GM23248 (cell line): ENCODE data around the gene CCDC86. TPM values are rescaled to one million over a fixed set of nuclear protein-coding genes. Genes with fewer than 3 reads are reported as not detected.

Experiments
- DNase-seq: peaks from one replicate; pipeline ENCODE4 v3.0.0-alpha.2; 2015
- H2AFZ ChIP-seq: fragments of 200-600 bp; sonication (generic); 2 replicates; pipeline ENCODE4 v1.6.1; 2016; ENCODE audit warnings: antibody characterized with exemption
- H3F3A ChIP-seq: fragments of 200-600 bp; sonication (generic); 2 replicates; pipeline ENCODE4 v1.6.1; 2016; ENCODE audit warnings: mild to moderate bottlenecking, antibody characterized with exemption, mixed run types; ENCODE audit not compliant: insufficient read depth
- H3K27ac ChIP-seq: fragments of 200-600 bp; sonication (generic); 2 replicates; pipeline ENCODE4 v1.5.1; 2016; ENCODE audit warnings: mild to moderate bottlenecking
- H3K27me3 ChIP-seq: fragments of 200-600 bp; sonication (generic); replicated peaks from 2 replicates; pipeline ENCODE4 v1.6.1; 2016; ENCODE audit warnings: mild to moderate bottlenecking; ENCODE audit not compliant: insufficient read depth
- H3K36me3 ChIP-seq: fragments of 200-600 bp; sonication (generic); 2 replicates; pipeline ENCODE4 v1.6.1; 2016; ENCODE audit warnings: low read depth, mild to moderate bottlenecking
- H3K4me1 ChIP-seq: fragments of 200-600 bp; sonication (generic); 2 replicates; pipeline ENCODE4 v1.6.1; 2016; ENCODE audit warnings: mild to moderate bottlenecking; ENCODE audit not compliant: insufficient read depth
- H3K4me2 ChIP-seq: fragments of 200-600 bp; sonication (generic); one replicate; pipeline ENCODE4 v1.6.1; 2016; ENCODE audit warnings: mild to moderate bottlenecking; ENCODE audit not compliant: unreplicated experiment
- H3K4me3 ChIP-seq: fragments of 200-600 bp; sonication (generic); 2 replicates; pipeline ENCODE4 v1.5.1; 2016; ENCODE audit warnings: mild to moderate bottlenecking
- H3K79me2 ChIP-seq: fragments of 200-600 bp; sonication (generic); 2 replicates; pipeline ENCODE4 v1.6.1; 2016; ENCODE audit warnings: mild to moderate bottlenecking; ENCODE audit not compliant: insufficient read depth
- H3K9ac ChIP-seq: fragments of 200-600 bp; sonication (generic); 2 replicates; pipeline ENCODE4 v1.6.1; 2016; ENCODE audit warnings: mild to moderate bottlenecking
- H3K9me2 ChIP-seq: fragments of 200-600 bp; sonication (generic); 2 replicates; pipeline ENCODE4 v1.6.1; 2016; ENCODE audit warnings: mixed run types, mild to moderate bottlenecking, moderate library complexity; ENCODE audit not compliant: insufficient read depth
- H3K9me3 ChIP-seq: fragments of 200-600 bp; sonication (generic); one replicate; pipeline ENCODE4 v1.6.1; 2017; ENCODE audit warnings: low read depth
- H4K20me1 ChIP-seq: fragments of 200-600 bp; sonication (generic); 2 replicates; pipeline ENCODE4 v1.6.0; 2016; ENCODE audit not compliant: insufficient read depth
- EZH2 ChIP-seq: fragments of 200-600 bp; sonication (generic); IDR thresholded peaks from 2 replicates; pipeline ENCODE4 v1.6.1; 2018; ENCODE audit warnings: antibody characterized with exemption, mild to moderate bottlenecking; ENCODE audit not compliant: insufficient read depth, poor library complexity, severe bottlenecking
- EZH2phosphoT487 ChIP-seq: fragments of 200-600 bp; sonication (generic); IDR thresholded peaks from 2 replicates; pipeline ENCODE4 v1.6.1; 2018; ENCODE audit warnings: antibody characterized with exemption, moderate library complexity, mild to moderate bottlenecking, low read depth; ENCODE audit not compliant: insufficient read depth
- WGBS, 2 experiments: methylation state at CpG; one replicate each; pipeline ENCODE4 v1.1.6; 2015 to 2017; ENCODE audit warnings: low lambda C conversion rate in 2 of 2, low coverage in 1 of 2; ENCODE audit errors: missing lambda C conversion rate in 2 of 2; 5-methylcytosine and 5-hydroxymethylcytosine counted together
- in situ Hi-C: fragments of 300-500 bp; cut with MboI; formaldehyde crosslinking; loops from 2 replicates; pipeline ENCODE4 v1.15.0; 2020
- polyA plus RNA-seq: library from polyadenylated mRNA; unstranded; fragments of >200 nt; fragmentation: Nextera tagmentation; extraction: Ambion mirVana; gene quantifications from 2 replicates; pipeline ENCODE4 v1.2.1, GENCODE V29; 2016
- total RNA-seq: library from RNA; depleted of rRNA; stranded (reverse); fragments of >200 nt; shearing (Covaris generic); gene quantifications from 2 replicates; pipeline ENCODE4 v1.2.3, GENCODE V29; 2014

The CCDC86 gene
- total and polyA plus RNA-seq, 2 experiments from 2014 or later: 10.7 to 37.6 TPM

DNA sequence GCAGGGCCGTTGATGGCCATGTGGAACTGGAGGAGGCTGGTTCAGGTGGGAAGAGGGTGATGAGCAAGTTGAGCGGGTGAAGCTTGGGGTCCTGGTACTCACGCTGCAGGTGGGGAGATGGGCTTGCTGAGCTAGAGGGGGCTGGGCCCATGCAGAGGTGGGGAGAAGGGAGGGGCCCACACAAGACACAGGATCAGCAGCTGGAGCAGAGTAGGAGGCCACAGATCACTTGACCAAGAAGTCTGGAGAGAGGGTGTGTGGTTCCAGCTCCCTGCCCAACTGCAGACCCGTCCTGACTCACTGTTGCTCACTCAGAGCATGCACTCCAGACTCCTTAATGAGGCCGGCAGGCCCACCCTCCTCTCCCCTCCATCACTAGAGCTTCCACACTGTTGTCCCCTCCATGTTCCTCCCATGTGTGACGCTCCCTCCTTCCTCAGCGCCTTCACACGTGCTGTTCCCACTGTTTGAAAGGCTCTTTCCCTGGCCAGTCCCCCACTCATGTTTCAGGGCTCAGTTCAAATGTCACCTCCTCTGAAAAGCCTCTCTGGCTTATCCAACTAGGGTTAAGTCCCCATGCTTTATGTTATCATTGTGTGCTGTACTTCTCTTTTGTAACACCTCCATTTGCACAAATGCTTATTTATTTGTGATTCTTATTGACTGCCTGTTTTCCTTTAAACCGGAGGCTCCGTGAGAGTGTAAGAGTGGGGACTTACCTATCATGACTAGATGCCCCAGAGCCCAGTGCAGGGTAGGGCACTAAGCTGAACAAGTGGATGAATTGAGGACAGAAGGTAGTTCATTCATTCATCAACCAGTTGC, 2.3 kb downstream of the CCDC86 start:
- Histone ChIP-seq H3K9me2 (no peaks in the 10 kb centered on the region), H3K79me2 (peaks cover 53% of the 10 kb centered on the region), H3K27ac (no peak overlapping the region), H3K4me3 (peak overlapping the region; percentile 87), H2AFZ (no peak overlapping the region), H3K9ac (peak overlapping the region; percentile 88), H3K4me1 (peaks cover 35% of the 10 kb centered on the region), H3K9me3 (no peaks in the 10 kb centered on the region), H3K36me3 (no peaks in the 10 kb centered on the region), H3F3A (peaks cover 6% of the 10 kb centered on the region; the same call in 1 of the 2 replicates), H4K20me1 (no peaks in the 10 kb centered on the region), H3K4me2 (peak overlapping the region; percentile 100), H3K27me3 (no peaks in the 10 kb centered on the region)
- DNase-seq: peak; percentile 70
- WGBS, 2 experiments: 56 to 60% methylated on average over 10 of the region's 10 CpGs
- in situ Hi-C loops: no loop called here
- TF ChIP-seq EZH2phosphoT487: no peak
- TF ChIP-seq EZH2: no peak

- 0 out of 2 replicates have a peak overlapping the region, but pooled peaks have one; percentile 88 for H3K9ac ChIP-seq
- H3K27ac ChIP-seq: no peak overlapping the region
- TF ChIP-seq EZH2phosphoT487 (no peak), EZH2 (no peak)
- no peak for DNase-seq
- peaks cover 6% of the 10 kb centered on the region; the same call in 1 of the 2 replicates for H3F3A ChIP-seq
- no peaks in the 10 kb centered on the region for H3K9me2 ChIP-seq
- peaks cover 53% of the 10 kb centered on the region for H3K79me2 ChIP-seq
- H3K27me3 ChIP-seq: no peaks in the 10 kb centered on the region
- H4K20me1 ChIP-seq: no peaks in the 10 kb centered on the region
- in situ Hi-C loops: no loop called here
- peak overlapping the region; percentile 87; the same call in 1 of the 2 replicates for H3K4me3 ChIP-seq
- H3K9me3 ChIP-seq: no peaks in the 10 kb centered on the region
- H3K4me1 ChIP-seq: peaks cover 35% of the 10 kb centered on the region
- WGBS, 2 experiments: 31 to 40% methylated on average over 4 of the region's 4 CpGs
- H2AFZ ChIP-seq: no peak overlapping the region
- H3K36me3 ChIP-seq: no peaks in the 10 kb centered on the region
- H3K4me2 ChIP-seq: peak overlapping the region; percentile 61
Observed at GRCh38 chr11:60844870-60845221, 2.9 kb downstream of the CCDC86 start.

DNA sequence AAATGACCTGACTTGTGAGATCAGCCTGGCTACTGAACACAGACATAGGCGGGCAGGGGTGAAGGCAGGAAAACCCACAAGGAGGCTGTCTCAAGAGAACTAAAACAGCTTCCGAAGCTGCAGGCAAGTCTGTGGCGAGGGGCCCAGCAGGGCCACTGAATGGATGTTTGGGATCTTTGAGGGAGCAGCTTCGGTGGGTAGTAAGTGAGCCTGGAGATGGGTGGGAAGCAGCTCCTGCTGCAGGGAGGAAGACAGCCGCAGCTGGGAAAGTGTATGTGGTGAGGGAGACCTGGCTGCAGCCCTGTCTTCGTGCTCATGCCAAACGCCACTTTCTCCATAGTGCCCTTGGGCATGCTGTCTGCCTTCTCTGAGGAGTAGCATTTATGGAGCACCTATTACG, 3.4 kb downstream of the CCDC86 start:
- no peaks in the 10 kb centered on the region for H3K36me3 ChIP-seq
- TF ChIP-seq EZH2 (no peak), EZH2phosphoT487 (no peak)
- 0 out of 2 replicates have a peak overlapping the region, but pooled peaks have one; percentile 88 for H3K9ac ChIP-seq
- H3K4me1 ChIP-seq: peaks cover 33% of the 10 kb centered on the region
- in situ Hi-C loops: no loop called here
- H3K27me3 ChIP-seq: no peaks in the 10 kb centered on the region
- H3K27ac ChIP-seq: no peak overlapping the region
- 82 to 83% methylated on average over 8 of the region's 8 CpGs for WGBS, 2 experiments
- H4K20me1 ChIP-seq: no peaks in the 10 kb centered on the region
- H3F3A ChIP-seq: peaks cover 6% of the 10 kb centered on the region; the same call in 1 of the 2 replicates
- H3K9me2 ChIP-seq: no peaks in the 10 kb centered on the region
- no peak overlapping the region for H2AFZ ChIP-seq
- no peak for DNase-seq
- H3K4me2 ChIP-seq: no peak overlapping the region
- H3K9me3 ChIP-seq: no peaks in the 10 kb centered on the region
- no peak overlapping the region for H3K4me3 ChIP-seq
- peaks cover 53% of the 10 kb centered on the region for H3K79me2 ChIP-seq

DNA sequence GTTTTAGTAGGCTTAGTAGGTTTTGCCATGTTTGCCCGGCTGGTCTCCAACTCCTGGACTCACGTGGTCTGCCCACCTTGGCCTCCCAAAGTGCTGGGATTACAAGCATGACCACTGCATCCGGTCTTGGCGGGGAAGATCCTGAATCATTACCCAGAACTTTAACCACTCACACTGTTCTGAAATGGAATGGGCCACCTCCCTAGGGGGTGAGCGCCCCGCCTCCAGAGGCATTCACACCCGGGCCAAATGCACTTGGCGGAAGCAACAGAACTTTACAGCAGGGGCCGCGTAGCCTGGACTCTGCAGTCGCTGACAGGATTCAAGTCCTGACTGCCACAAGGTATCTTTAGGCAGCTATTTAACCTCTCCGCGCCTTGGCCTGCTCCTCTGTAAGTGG, 5.4 kb downstream of the CCDC86 start:
- no peak overlapping the region for H3K4me2 ChIP-seq
- H2AFZ ChIP-seq: no peak overlapping the region
- in situ Hi-C loops: no loop called here
- H3K9me3 ChIP-seq: no peaks in the 10 kb centered on the region
- no peaks in the 10 kb centered on the region for H4K20me1 ChIP-seq
- TF ChIP-seq EZH2 (no peak), EZH2phosphoT487 (no peak)
- peaks cover 21% of the 10 kb centered on the region for H3K4me1 ChIP-seq
- DNase-seq: no peak
- H3K27me3 ChIP-seq: no peaks in the 10 kb centered on the region
- H3K27ac ChIP-seq: no peak overlapping the region
- no peaks in the 10 kb centered on the region for H3K9me2 ChIP-seq
- peaks cover 49% of the 10 kb centered on the region for H3K79me2 ChIP-seq
- H3K9ac ChIP-seq: no peak overlapping the region
- H3K4me3 ChIP-seq: no peak overlapping the region
- WGBS, 2 experiments: 75% methylated on average over 13 of the region's 13 CpGs
- H3K36me3 ChIP-seq: no peaks in the 10 kb centered on the region; the same call in 1 of the 2 replicates
- no peaks in the 10 kb centered on the region for H3F3A ChIP-seq
